ENCODE results near the gene MZF1. TPM values are rescaled to one million over a fixed set of nuclear protein-coding genes. Genes with fewer than 3 reads are reported as not detected.

Gene MZF1
- total RNA-seq = 16.1 and 20.7 TPM in 2 replicates

GRCh38 chr19:58572818-58573657 lies at the start of gene MZF1:
TSS of gene MZF1 (minus strand) at chr19:58573335. CDS start at chr19:58571389, 1,946 bp downstream.

GRCh38 chr19:58558066-58558622 lies 15.0 kb downstream of the MZF1 start, which contains the start of gene UBE2M:
TSS of gene UBE2M (minus strand) at chr19:58558611. CDS start at chr19:58558381, 230 bp downstream.

DNA sequence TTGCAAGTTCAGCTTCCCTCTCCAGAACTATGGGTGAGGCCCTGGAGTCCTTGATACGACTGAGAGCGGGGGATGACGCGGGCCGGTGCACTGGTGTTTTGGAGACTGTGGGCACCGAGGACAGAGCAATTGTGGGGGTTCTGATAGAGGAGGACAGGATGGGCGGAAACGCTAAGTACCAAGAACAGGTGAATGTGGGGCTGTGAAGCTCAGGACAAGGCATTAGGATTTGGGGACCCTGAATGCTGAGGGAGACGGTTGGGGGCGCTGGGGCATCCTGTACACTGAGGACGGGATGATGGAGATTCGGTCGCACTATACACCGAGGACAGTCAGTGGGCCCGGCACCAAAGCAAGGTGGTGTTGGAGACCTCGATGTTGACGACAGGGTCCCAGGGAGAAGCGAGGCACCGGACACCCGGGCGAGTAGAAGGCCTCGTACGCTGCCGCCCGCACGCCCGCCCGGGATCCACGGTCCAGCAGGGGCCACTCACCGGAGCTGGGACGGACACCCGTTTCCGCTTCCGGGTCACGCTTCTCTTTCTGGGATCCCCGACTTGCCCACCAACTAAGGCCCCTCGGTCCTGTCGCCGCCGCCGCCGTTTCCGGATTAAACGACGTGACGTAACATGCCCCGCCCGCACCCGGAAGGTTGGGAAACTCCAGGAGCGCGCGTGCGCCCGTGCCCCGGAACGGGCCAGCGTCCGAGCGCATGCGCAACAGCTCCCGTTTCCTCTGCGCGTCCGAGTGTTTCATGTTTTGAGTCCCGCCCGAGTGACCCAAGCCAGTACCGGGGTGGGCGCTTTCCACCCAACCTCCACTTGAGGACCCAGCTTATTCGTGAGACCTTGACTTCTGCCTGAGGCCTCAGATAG lies 18.4 kb downstream of the MZF1 start, which contains the start of gene CHMP2A:
Gene CHMP2A (minus strand): TSS at position 612 of the 875 bp plus-strand sequence. CDS start 893 bp downstream, outside the sequence.

DNA sequence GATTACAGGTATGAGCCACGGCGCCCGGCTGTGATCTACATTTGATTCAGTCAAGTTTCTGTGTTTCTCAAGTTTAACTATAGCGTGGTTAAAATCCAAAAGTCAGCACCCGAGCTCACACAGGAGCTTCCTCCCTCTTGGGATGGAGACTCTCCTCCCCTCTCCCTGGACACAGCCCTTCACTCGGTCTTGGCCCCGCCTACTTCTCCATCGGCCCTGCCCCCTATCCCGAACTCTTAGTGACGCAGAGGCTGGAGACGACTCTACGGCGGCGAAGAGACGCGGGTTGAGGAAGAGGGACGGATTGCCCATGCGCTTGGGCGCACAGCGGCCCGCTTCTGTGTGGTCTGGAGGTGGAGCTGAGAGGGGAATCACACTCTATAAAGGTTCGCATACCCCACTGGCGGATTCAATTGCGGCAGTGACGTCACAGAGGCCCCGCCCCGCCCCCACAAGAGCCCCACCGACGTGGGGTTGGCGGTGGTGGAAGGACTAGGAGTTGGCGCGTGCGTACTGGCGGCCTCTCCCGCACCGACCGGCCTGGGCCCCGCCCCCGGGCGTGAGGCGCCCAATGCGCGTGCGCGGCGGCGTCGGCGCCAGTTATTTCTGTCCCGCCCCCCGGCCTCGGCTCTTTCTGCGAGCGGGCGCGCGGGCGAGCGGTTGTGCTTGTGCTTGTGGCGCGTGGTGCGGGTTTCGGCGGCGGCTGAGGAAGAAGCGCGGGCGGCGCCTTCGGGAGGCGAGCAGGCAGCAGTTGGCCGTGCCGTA lies 29.1 kb downstream of the MZF1 start, which contains the start of gene TRIM28:
Gene TRIM28 (plus strand): TSS at position 239 of the 765 bp plus-strand sequence. CDS start 694 bp downstream, outside the sequence.

DNA sequence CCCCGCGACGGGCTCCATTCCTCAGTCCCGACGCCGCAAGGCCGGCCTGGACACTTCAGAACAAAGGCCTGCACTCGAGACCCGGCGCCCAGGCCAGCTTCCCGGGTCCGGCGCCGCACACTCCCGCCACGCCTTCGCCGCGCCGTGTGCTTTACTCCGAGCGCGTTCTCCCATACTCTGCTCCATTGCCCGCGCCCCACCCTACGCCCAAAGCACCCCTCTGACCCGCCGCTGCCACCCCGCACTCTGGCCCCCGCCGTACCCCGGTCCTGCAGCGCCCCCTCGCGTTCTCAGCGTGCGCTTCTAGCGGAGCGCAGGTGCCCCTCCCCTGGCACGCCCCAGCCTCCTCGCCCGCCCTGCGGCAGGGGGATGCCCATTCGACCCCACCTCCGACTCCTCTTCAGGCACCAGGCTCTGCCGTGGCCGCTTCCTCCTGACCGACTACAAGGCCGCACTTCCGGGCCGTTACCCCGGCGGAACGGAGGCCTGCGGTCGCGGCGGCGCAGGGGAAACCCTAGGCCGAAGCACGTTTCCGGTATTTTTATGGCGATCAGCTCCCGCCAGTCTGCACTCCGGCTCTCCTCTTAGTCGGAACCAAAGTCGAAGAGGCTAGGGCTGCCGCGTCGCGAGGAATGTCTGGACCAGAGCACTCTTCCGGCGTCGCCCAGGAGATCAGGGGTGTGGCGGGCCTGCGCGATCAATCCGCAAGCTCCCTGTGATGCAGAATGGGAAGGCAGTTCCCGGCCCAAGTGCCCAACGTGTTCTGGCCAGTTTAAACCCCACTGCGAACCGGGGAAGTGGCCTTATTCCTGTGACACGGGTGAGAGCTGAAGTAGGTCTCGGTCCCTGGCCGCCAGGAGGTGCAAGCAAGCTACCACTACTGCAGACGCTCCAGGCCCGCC lies 53.5 kb downstream of the MZF1 start, which contains the start of gene ZBTB45:
Gene ZBTB45 (minus strand): TSS at position 456 of the 902 bp plus-strand sequence. CDS start 2,137 bp downstream, outside the sequence.

Other genes with a start within 250 kb of the MZF1 start
- gene ZSCAN22, start 246.3 kb downstream of the MZF1 start, total RNA-seq = 3.2 and 3.3 TPM in 2 replicates
- 10.6 and 26.5 TPM in 2 replicates for gene A1BG, start 219.8 kb downstream of the MZF1 start, total RNA-seq
- gene ZNF497, start 210.6 kb downstream of the MZF1 start, total RNA-seq = 0.87 and 2.0 TPM in 2 replicates
- 3.2 and 3.8 TPM in 2 replicates for gene ZNF837, start 192.3 kb downstream of the MZF1 start, total RNA-seq
- gene RPS5, start 186.1 kb downstream of the MZF1 start, total RNA-seq = 1,695 and 1,835 TPM in 2 replicates
- gene RNF225, start 177.7 kb downstream of the MZF1 start, total RNA-seq = 0.66 TPM in 1 of 2 replicates, not detected in the other
- gene ZNF584, start 164.7 kb downstream of the MZF1 start, total RNA-seq = 18.5 and 33.2 TPM in 2 replicates
- 12.7 and 14.4 TPM in 2 replicates for gene ZNF132, start 133.2 kb downstream of the MZF1 start, total RNA-seq
- gene ZNF324B, start 121.7 kb downstream of the MZF1 start, total RNA-seq = 8.4 and 12.1 TPM in 2 replicates
- 15.4 and 20.5 TPM in 2 replicates for gene ZNF324, start 106.3 kb downstream of the MZF1 start, total RNA-seq
- gene ZNF446, start 97.0 kb downstream of the MZF1 start, total RNA-seq = 11.2 and 15.1 TPM in 2 replicates
- 3.1 and 5.8 TPM in 2 replicates for gene SLC27A5, start 61.3 kb downstream of the MZF1 start, total RNA-seq
- 5.5 and 11.7 TPM in 2 replicates for gene ZBTB45, start 53.5 kb downstream of the MZF1 start, total RNA-seq
- 277 and 407 TPM in 2 replicates for gene TRIM28, start 29.3 kb downstream of the MZF1 start, total RNA-seq
- 140 and 148 TPM in 2 replicates for gene CHMP2A, start 18.2 kb downstream of the MZF1 start, total RNA-seq
- 39.7 and 50.8 TPM in 2 replicates for gene UBE2M, start 14.7 kb downstream of the MZF1 start, total RNA-seq

Data from smooth muscle cell of trachea (primary cell).